ENCODE results near the gene FAM219A. TPM values are rescaled to one million over a fixed set of nuclear protein-coding genes. Genes with fewer than 3 reads are reported as not detected.

Gene FAM219A
- total RNA-seq, 1 experiment from 2014 or later, result 17.1 TPM

DNA sequence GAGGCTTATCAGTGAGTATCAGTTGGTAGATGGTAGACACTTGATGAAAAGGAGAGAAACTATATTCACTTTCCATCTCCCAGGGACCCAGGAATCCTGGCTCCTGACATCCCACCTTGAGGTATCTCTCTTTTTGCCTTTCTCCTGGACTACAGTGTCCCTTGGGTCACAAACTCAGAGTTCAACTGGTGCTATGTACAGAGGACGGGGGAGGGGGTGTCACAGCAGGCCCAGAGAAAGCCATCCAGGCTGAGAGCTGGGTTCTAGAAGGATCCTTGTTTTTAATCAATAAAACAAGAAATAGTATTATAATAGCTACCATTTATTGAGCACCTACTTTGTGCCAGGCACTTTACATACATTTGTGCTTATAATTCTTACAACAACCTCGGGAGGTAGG, 92.0 kb downstream of the FAM219A start:
- H3F3A ChIP-seq (ENCODE audit: low read length, unreplicated experiment), result no peaks in the 10 kb centered on the region
- ATAC-seq (no peak), DNase-seq (no peak)
- no peaks in the 10 kb centered on the region for H3K4me1 ChIP-seq (ENCODE audit: insufficient read depth, low read length)
- H3K27me3 ChIP-seq (ENCODE audit: low read length), result no peaks in the 10 kb centered on the region
- H4K20me1 ChIP-seq (ENCODE audit: low read length), result no peaks in the 10 kb centered on the region
- H3K4me2 ChIP-seq (ENCODE audit: low read length), result no peak overlapping the region
- no peak overlapping the region for H2AFZ ChIP-seq (ENCODE audit: low read length)
- no peak overlapping the region for H3K27ac ChIP-seq (ENCODE audit: low read length)
- H3K4me3 ChIP-seq (ENCODE audit: low read length), result no peak overlapping the region
- intact Hi-C loops (cut with micrococcal nuclease), result no loop called here
- CTCF ChIA-PET, result no interaction called here
- no peak overlapping the region for H3K9ac ChIP-seq (ENCODE audit: low read length)
- TF ChIP-seq EZH2phosphoT487 (IDR thresholded peaks at IDR 0.05; ENCODE audit: borderline replicate concordance, low read length) (no peak), EZH2 (IDR thresholded peaks at IDR 0.05; ENCODE audit: low read length, unreplicated experiment) (no peak), CTCF (conservative IDR thresholded peaks at IDR 0.05; ENCODE audit: low read depth, low read length) (no peak)
- POLR2A ChIA-PET (ENCODE audit: unreplicated experiment), result no interaction called here
- H3K9me3 ChIP-seq (ENCODE audit: low read length), result no peaks in the 10 kb centered on the region
- no peaks in the 10 kb centered on the region for H3K9me2 ChIP-seq (replicated peaks; ENCODE audit: low read length)
- no peaks in the 10 kb centered on the region for H3K36me3 ChIP-seq (ENCODE audit: low read depth, low read length)
- H3K79me2 ChIP-seq (ENCODE audit: low read length), result no peaks in the 10 kb centered on the region
- BruUV-seq (replicated peaks), result no TSS peak

- ATAC-seq (no peak), DNase-seq (no peak)
- no peaks in the 10 kb centered on the region for H3K4me1 ChIP-seq (ENCODE audit: insufficient read depth, low read length)
- H2AFZ ChIP-seq (ENCODE audit: low read length), result no peak overlapping the region
- no peaks in the 10 kb centered on the region for H3K9me2 ChIP-seq (replicated peaks; ENCODE audit: low read length)
- intact Hi-C loops (cut with micrococcal nuclease), result no loop called here
- H3F3A ChIP-seq (ENCODE audit: low read length, unreplicated experiment), result no peaks in the 10 kb centered on the region
- POLR2A ChIA-PET (ENCODE audit: unreplicated experiment), result no interaction called here
- no peaks in the 10 kb centered on the region for H4K20me1 ChIP-seq (ENCODE audit: low read length)
- no peak overlapping the region for H3K9ac ChIP-seq (ENCODE audit: low read length)
- CTCF ChIA-PET, result no interaction called here
- no peak overlapping the region for H3K4me2 ChIP-seq (ENCODE audit: low read length)
- no peak overlapping the region for H3K27ac ChIP-seq (ENCODE audit: low read length)
- no peaks in the 10 kb centered on the region for H3K9me3 ChIP-seq (ENCODE audit: low read length)
- no peak overlapping the region for H3K4me3 ChIP-seq (ENCODE audit: low read length)
- BruUV-seq (replicated peaks), result no TSS peak
- no peak for TF ChIP-seq CTCF (conservative IDR thresholded peaks at IDR 0.05; ENCODE audit: low read depth, low read length)
- TF ChIP-seq EZH2phosphoT487 (IDR thresholded peaks at IDR 0.05; ENCODE audit: borderline replicate concordance, low read length), result no peak
- TF ChIP-seq EZH2 (IDR thresholded peaks at IDR 0.05; ENCODE audit: low read length, unreplicated experiment), result no peak
- H3K36me3 ChIP-seq (ENCODE audit: low read depth, low read length), result no peaks in the 10 kb centered on the region
- no peaks in the 10 kb centered on the region for H3K79me2 ChIP-seq (ENCODE audit: low read length)
- no peaks in the 10 kb centered on the region for H3K27me3 ChIP-seq (ENCODE audit: low read length)
Observed at GRCh38 chr9:34365282-34365681, 93.1 kb downstream of the FAM219A start.

DNA sequence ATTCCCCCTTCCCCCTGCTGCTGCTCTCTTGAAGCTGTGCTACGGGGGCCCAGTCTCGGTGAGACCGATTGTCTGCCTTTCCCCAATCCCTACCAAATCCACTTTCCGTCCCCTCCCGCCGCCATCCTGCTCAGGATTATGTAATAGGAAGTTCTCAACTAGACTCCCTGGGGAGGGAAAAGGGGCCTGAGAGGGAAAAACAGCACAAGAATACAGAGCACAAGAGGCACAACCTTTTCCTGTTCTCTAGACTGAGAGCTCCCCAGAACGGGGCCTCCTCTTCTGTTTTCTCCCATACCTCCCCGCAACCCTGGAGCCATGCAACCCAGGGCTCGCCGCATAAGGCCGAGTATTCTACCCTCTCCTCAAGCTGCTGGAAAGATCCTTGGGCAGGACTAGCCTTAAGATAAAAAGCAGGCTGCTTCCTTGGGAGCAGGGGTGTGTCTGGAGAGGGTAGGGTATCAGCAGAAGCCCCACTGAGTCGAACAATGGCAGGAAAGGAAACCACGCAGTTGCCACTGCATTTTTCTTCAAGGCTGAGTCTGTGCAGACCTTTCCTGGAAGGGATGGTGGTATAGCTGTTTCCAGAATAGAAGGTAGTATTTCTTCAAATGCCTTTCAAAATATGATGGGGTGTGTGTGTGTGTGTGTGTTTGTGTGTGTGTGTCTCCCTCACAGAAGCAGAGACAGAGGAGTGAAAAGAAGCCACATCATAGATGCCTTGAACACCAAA, 94.6 kb downstream of the FAM219A start:
- no peak overlapping the region for H3K4me3 ChIP-seq (ENCODE audit: low read length)
- H3K9ac ChIP-seq (ENCODE audit: low read length), result no peak overlapping the region
- no peaks in the 10 kb centered on the region for H3K9me3 ChIP-seq (ENCODE audit: low read length)
- no peaks in the 10 kb centered on the region for H3K79me2 ChIP-seq (ENCODE audit: low read length)
- no peak for ATAC-seq
- CTCF ChIA-PET, result no interaction called here
- BruUV-seq (replicated peaks), result no TSS peak
- H3K36me3 ChIP-seq (ENCODE audit: low read depth, low read length), result no peaks in the 10 kb centered on the region
- H3F3A ChIP-seq (ENCODE audit: low read length, unreplicated experiment), result no peaks in the 10 kb centered on the region
- no peaks in the 10 kb centered on the region for H3K4me1 ChIP-seq (ENCODE audit: insufficient read depth, low read length)
- no peaks in the 10 kb centered on the region for H3K9me2 ChIP-seq (replicated peaks; ENCODE audit: low read length)
- TF ChIP-seq CTCF (conservative IDR thresholded peaks at IDR 0.05; ENCODE audit: low read depth, low read length), result no peak
- no peak for TF ChIP-seq EZH2phosphoT487 (IDR thresholded peaks at IDR 0.05; ENCODE audit: borderline replicate concordance, low read length)
- TF ChIP-seq EZH2 (IDR thresholded peaks at IDR 0.05; ENCODE audit: low read length, unreplicated experiment), result no peak
- POLR2A ChIA-PET (ENCODE audit: unreplicated experiment), result no interaction called here
- no peak overlapping the region for H3K4me2 ChIP-seq (ENCODE audit: low read length)
- no peak for DNase-seq
- H3K27me3 ChIP-seq (ENCODE audit: low read length), result no peaks in the 10 kb centered on the region
- no peak overlapping the region for H2AFZ ChIP-seq (ENCODE audit: low read length)
- H4K20me1 ChIP-seq (ENCODE audit: low read length), result no peaks in the 10 kb centered on the region
- H3K27ac ChIP-seq (ENCODE audit: low read length), result no peak overlapping the region
- intact Hi-C loops (cut with micrococcal nuclease), result no loop called here
